Endothelial cell of umbilical vein (primary cell): ENCODE results near the gene ARGLU1.

Experiments used
- EZH2 ChIP-seq: IDR thresholded peaks from 2 replicates; pipeline ENCODE4 v1.6.1; 2012; ENCODE audit warnings: borderline replicate concordance, low read depth, mild to moderate bottlenecking, moderate library complexity, low read length, inconsistent platforms; ENCODE audit not compliant: severe bottlenecking
- FOS ChIP-seq: IDR thresholded peaks from 2 replicates; pipeline ENCODE4 v1.6.1; 2011; ENCODE audit warnings: mild to moderate bottlenecking, low read length, moderate library complexity, borderline replicate concordance; ENCODE audit not compliant: insufficient read depth
- GATA2 ChIP-seq: IDR thresholded peaks from 2 replicates; pipeline ENCODE4 v1.7.0; 2011; ENCODE audit warnings: low read depth, mild to moderate bottlenecking, moderate library complexity, mixed read lengths, low read length; ENCODE audit not compliant: insufficient read length, insufficient read depth
- JUN ChIP-seq: IDR thresholded peaks from 2 replicates; pipeline ENCODE4 v1.6.1; 2011; ENCODE audit warnings: borderline replicate concordance, low read depth; ENCODE audit not compliant: insufficient read length, insufficient read depth
- MAX ChIP-seq: IDR thresholded peaks from 2 replicates; pipeline ENCODE4 v1.6.1; 2011; ENCODE audit not compliant: insufficient read depth, insufficient read length
- MYC ChIP-seq: IDR thresholded peaks from one replicate; pipeline ENCODE4 v1.6.1; 2011; ENCODE audit warnings: mild to moderate bottlenecking, low read depth, low read length
- POLR2A ChIP-seq: IDR thresholded peaks from 2 replicates; pipeline ENCODE4 v1.6.1; 2012; ENCODE audit warnings: low read depth, mild to moderate bottlenecking, control low read depth, low read length
- POLR2AphosphoS5 ChIP-seq: IDR thresholded peaks from 2 replicates; pipeline ENCODE4 v1.6.1; 2012; ENCODE audit warnings: low read depth, mild to moderate bottlenecking, control low read depth, low read length, moderate library complexity; ENCODE audit not compliant: insufficient read depth
- TF ChIP-seq, protein P1 (sequence below), 2 donors: IDR thresholded peaks; 1 replicate in 1 of 2; 2 replicates in 1 of 2; pipeline ENCODE4 v1.5.1; 2011; ENCODE audit warnings: low read length in 2 of 2, mild to moderate bottlenecking in 2 of 2, moderate library complexity in 2 of 2, control low read depth in 1 of 2, inconsistent platforms in 1 of 2, low read depth in 1 of 2; ENCODE audit not compliant: insufficient read depth in 1 of 2; ENCODE audit errors: extremely low read depth in 1 of 2

DNA sequence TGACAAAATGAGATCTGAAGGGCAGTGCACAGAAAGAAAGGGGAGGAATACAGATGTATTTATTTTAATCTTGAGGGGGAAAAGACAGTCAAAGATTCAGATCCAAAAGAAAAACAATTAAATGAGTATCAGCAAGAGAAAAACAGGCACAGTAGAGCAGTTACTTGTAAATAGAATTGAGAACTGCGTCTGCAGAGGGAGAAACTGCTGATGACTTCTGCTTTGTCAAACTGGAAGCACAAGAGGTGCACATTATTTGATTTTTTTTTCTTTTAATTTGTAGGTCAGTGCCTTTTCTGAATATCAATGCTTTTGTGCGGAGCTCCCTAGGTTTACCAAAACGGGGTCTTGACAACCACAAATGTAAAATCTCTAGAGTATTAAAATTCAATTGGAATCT lies 69.8 kb downstream of the ARGLU1 start:
- TF ChIP-seq, protein P1, sequence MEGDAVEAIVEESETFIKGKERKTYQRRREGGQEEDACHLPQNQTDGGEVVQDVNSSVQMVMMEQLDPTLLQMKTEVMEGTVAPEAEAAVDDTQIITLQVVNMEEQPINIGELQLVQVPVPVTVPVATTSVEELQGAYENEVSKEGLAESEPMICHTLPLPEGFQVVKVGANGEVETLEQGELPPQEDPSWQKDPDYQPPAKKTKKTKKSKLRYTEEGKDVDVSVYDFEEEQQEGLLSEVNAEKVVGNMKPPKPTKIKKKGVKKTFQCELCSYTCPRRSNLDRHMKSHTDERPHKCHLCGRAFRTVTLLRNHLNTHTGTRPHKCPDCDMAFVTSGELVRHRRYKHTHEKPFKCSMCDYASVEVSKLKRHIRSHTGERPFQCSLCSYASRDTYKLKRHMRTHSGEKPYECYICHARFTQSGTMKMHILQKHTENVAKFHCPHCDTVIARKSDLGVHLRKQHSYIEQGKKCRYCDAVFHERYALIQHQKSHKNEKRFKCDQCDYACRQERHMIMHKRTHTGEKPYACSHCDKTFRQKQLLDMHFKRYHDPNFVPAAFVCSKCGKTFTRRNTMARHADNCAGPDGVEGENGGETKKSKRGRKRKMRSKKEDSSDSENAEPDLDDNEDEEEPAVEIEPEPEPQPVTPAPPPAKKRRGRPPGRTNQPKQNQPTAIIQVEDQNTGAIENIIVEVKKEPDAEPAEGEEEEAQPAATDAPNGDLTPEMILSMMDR (IDR thresholded peaks at IDR 0.05; ENCODE audit: extremely low read depth in 1 of 2, insufficient read depth in 1 of 2, low read depth in 1 of 2, low read length in 2 of 2) = no peak
- no peak for TF ChIP-seq POLR2A
- no peak for TF ChIP-seq EZH2
- no peak for TF ChIP-seq MAX
- TF ChIP-seq POLR2AphosphoS5 = no peak
- no peak for TF ChIP-seq MYC
- TF ChIP-seq JUN = no peak
- no peak for TF ChIP-seq GATA2
- TF ChIP-seq FOS = no peak
